Esophagus (tissue), 2 donors: ENCODE results near the gene TP53I13. TPM values are rescaled to one million over a fixed set of nuclear protein-coding genes. Genes with fewer than 3 reads are reported as not detected.

Experiments
- H3K27ac ChIP-seq, 2 donors: one replicate each; pipeline ENCODE4 v1.5.1; 2013; ENCODE audit warnings: low read depth in 2 of 2, mild to moderate bottlenecking in 2 of 2, inconsistent platforms in 1 of 2, low read length in 1 of 2, moderate library complexity in 1 of 2
- H3K27me3 ChIP-seq, 2 donors: one replicate each; pipeline ENCODE4 v1.6.1; 2013; ENCODE audit warnings: low read length in 2 of 2, control low read depth in 1 of 2, mild to moderate bottlenecking in 1 of 2; ENCODE audit not compliant: insufficient read depth in 2 of 2, control insufficient read depth in 1 of 2
- H3K36me3 ChIP-seq, 2 donors: one replicate each; pipeline ENCODE4 v1.6.1; 2013; ENCODE audit warnings: low read length in 1 of 2; ENCODE audit not compliant: control insufficient read depth in 2 of 2, insufficient read depth in 2 of 2
- H3K4me1 ChIP-seq, 2 donors: one replicate each; pipeline ENCODE4 v1.6.1; 2013; ENCODE audit warnings: low read length in 1 of 2; ENCODE audit not compliant: control insufficient read depth in 2 of 2, insufficient read depth in 2 of 2
- H3K4me3 ChIP-seq, 2 donors: one replicate each; pipeline ENCODE4 v1.5.1; 2013; ENCODE audit warnings: low read length in 2 of 2, mild to moderate bottlenecking in 2 of 2, low read depth in 1 of 2, moderate library complexity in 1 of 2
- H3K9me3 ChIP-seq, 2 donors: one replicate each; pipeline ENCODE4 v1.6.1; 2013; ENCODE audit warnings: mild to moderate bottlenecking in 2 of 2, low read depth in 1 of 2, low read length in 1 of 2, moderate library complexity in 1 of 2; ENCODE audit not compliant: control insufficient read depth in 2 of 2, insufficient read depth in 1 of 2
- WGBS, 2 donors: extraction: QIAGEN DNeasy Blood & Tissue Kit; methylation state at CpG; one replicate each; pipeline ENCODE4 v1.1.7; 2013; 5-methylcytosine and 5-hydroxymethylcytosine counted together
- polyA plus RNA-seq, 2 donors: library from polyadenylated mRNA; stranded (reverse); fragments of 200-250 nt; gene quantifications; one replicate each; pipeline ENCODE4 v1.2.3, GENCODE V29; 2013
- donor health status: healthy with polysubstance abuse.
- donor health status: Bipolar disorder and iron deficiency.

The TP53I13 gene
- polyA plus RNA-seq, 2 donors, result 30.1 to 43.7 TPM

DNA sequence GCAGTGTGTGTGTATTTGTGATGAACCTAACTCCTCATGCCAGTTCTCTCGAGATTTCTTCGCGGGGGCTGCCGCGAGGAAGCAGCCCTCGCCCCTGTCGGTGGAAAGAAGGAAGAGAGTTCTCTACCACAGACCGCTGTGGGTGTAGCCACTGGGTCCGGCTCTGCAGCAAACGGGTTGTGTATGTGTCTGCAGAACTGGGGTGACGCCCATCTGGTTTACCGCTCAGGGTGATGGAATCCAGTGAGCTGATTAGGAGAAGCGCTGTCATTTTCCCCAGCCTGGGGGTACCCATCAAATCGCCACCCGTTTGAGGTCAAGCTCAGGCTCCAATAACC lies 46.5 kb downstream of the TP53I13 start:
- Histone ChIP-seq H3K36me3 (no peaks in the 10 kb centered on the region), H3K27ac (peak overlapping the region in 1 of 2 donors; percentile 3), H3K9me3 (no peaks in the 10 kb centered on the region), H3K27me3 (no peaks in the 10 kb centered on the region), H3K4me1 (peaks cover 4 to 35% of the 10 kb centered on the region in 2 donors), H3K4me3 (peak overlapping the region; percentile 16 to 26)
- WGBS, 2 donors, result 18 to 21% methylated on average over 15 of the region's 15 CpGs

GRCh38 chr17:29615492-29616299 lies 47.2 kb downstream of the TP53I13 start:
- Histone ChIP-seq H3K36me3 (no peaks in the 10 kb centered on the region), H3K9me3 (no peaks in the 10 kb centered on the region), H3K4me1 (peaks cover 4 to 35% of the 10 kb centered on the region in 2 donors), H3K27ac (peak overlapping the region; percentile 40 to 44), H3K4me3 (peak overlapping the region; percentile 17 to 26), H3K27me3 (no peaks in the 10 kb centered on the region)
- 5 to 8% methylated on average over 65 to 74 of the region's 74 CpGs for WGBS, 2 donors

DNA sequence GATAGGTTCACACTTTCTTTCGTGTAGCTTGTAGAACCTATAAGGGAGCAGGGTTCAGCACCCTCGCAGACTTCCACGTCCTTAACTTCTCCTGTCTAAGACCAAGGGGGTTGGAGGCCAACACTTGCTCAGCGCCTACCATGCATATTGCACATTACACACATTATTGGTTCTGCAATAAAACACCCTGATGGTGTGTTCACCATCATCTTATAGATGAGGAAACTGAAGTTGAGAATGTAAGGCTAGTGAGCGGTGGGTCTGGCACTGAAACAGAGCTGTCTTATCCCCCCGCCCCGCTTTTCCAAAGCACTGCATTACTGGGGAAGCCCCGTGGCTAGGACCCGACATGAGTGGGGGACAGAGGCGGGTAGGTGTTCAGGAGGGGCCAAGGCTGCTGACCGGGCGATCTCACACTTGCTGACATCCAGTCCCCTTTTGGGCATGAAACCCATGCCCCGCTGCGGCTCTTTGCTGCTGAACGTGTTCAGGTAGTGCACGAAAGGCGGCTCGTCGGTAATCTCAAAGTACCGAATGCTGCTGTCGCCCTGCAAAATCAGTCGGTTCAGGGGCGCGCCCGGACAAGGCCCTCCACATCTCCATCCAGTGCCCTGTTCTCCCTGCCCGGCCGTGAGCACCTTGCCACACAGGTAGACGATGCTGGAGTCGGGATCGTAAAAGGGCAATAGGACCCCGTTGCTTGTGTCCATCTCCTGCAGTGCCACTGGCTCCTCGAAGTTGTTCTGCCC lies 48.0 kb downstream of the TP53I13 start:
- Histone ChIP-seq H3K27ac (no peak overlapping the region), H3K9me3 (no peaks in the 10 kb centered on the region), H3K27me3 (no peaks in the 10 kb centered on the region), H3K4me3 (peak overlapping the region in 1 of 2 donors; percentile 18), H3K4me1 (peaks cover 4 to 37% of the 10 kb centered on the region in 2 donors), H3K36me3 (no peaks in the 10 kb centered on the region)
- 25 to 29% methylated on average over 32 of the region's 32 CpGs for WGBS, 2 donors

GRCh38 chr17:29617125-29617480 lies 48.6 kb downstream of the TP53I13 start:
- H3K27ac ChIP-seq, result no peak overlapping the region
- peaks cover 8 to 37% of the 10 kb centered on the region in 2 donors for H3K4me1 ChIP-seq
- no peaks in the 10 kb centered on the region for H3K36me3 ChIP-seq
- WGBS, 2 donors, result 1 to 4% methylated on average over 16 of the region's 16 CpGs
- H3K9me3 ChIP-seq, result no peaks in the 10 kb centered on the region
- no peaks in the 10 kb centered on the region for H3K27me3 ChIP-seq
- peak overlapping the region; percentile 37 to 38 for H3K4me3 ChIP-seq

GRCh38 chr17:29617481-29618271 lies 49.2 kb downstream of the TP53I13 start:
- WGBS, 2 donors, result 4 to 5% methylated on average over 68 of the region's 68 CpGs
- Histone ChIP-seq H3K9me3 (no peaks in the 10 kb centered on the region), H3K4me3 (peak overlapping the region; percentile 37 to 38), H3K36me3 (no peaks in the 10 kb centered on the region), H3K27me3 (no peaks in the 10 kb centered on the region), H3K4me1 (peaks cover 10 to 37% of the 10 kb centered on the region in 2 donors), H3K27ac (peak overlapping the region; percentile 6 to 78)

DNA sequence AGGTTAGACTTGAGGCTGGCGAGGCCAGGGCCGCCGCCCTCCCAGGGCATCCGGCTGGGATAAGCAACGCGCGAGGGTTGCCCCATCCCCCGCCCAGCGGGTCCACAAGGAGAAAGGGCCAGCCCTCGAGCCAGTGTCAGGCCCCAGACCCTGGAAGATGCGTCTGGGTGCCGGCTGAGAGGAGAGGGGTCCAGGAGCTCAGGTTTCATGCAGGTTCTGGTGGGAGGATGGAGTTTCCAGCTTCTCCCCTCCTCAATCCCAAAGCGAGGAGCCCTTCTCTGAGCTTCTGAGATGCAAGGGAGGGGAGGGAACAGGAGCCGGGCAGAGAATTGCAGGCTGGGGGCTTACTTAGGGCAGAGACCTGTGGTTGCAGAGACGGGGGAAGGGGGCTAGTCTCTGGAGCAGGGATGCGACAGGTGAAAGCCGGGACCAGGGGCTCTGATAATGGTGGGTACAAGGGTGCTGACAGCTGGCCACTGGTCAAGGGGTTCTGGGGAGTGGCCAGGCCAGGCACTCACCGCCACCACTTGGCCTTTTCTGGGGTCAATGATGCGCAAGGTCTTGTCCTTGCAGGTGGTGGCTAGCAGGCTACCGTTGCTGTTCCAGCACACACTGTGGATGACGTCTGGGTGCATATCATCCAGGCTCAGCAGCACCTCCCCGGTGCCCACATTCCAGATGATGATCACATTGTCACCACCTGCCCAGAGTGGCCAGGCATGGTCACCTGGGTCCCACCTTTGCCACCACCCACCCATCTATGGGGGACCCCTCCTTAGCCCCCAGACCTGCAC lies 50.0 kb downstream of the TP53I13 start:
- peak overlapping the region in 1 of 2 donors; percentile 78 for H3K27ac ChIP-seq
- no peaks in the 10 kb centered on the region for H3K27me3 ChIP-seq
- 43 to 45% methylated on average over 22 of the region's 22 CpGs for WGBS, 2 donors
- peak overlapping the region in 1 of 2 donors; percentile 37 for H3K4me3 ChIP-seq
- H3K36me3 ChIP-seq, result no peaks in the 10 kb centered on the region
- H3K9me3 ChIP-seq, result no peaks in the 10 kb centered on the region
- H3K4me1 ChIP-seq, result peaks cover 12 to 39% of the 10 kb centered on the region in 2 donors

GRCh38 chr17:29619251-29619650 lies 50.8 kb downstream of the TP53I13 start:
- H3K4me1 ChIP-seq, result peaks cover 12 to 33% of the 10 kb centered on the region in 2 donors
- no peaks in the 10 kb centered on the region for H3K27me3 ChIP-seq
- H3K36me3 ChIP-seq, result no peaks in the 10 kb centered on the region
- no peak overlapping the region for H3K4me3 ChIP-seq
- no peak overlapping the region for H3K27ac ChIP-seq
- H3K9me3 ChIP-seq, result no peaks in the 10 kb centered on the region

DNA sequence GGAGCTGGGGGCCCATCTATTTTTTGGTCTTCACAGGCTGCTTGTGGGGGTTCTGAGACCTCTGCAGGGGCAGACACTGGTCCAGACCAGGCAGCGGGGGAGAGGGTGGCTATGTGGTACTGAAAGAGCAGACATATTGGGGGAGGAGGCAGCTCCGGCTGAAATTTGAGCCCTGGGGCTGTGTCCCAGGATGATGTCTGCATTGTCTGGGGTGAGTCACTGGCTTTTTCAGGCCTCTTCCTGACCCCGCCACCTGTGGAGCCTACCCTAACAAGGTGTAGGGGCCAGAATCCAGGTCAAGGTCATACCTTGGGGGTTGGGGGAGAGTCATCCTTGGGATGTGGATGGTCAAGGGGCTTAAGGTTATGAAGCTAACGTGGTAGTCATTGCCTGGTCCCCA lies 51.8 kb downstream of the TP53I13 start:
- no peak overlapping the region for H3K27ac ChIP-seq
- H3K4me1 ChIP-seq, result peaks cover 12 to 26% of the 10 kb centered on the region in 2 donors
- WGBS, 2 donors, result 83 to 91% methylated on average over 4 of the region's 4 CpGs
- H3K36me3 ChIP-seq, result no peaks in the 10 kb centered on the region
- H3K9me3 ChIP-seq, result no peaks in the 10 kb centered on the region
- no peaks in the 10 kb centered on the region for H3K27me3 ChIP-seq
- H3K4me3 ChIP-seq, result no peak overlapping the region
